ENCODE results near the gene ZNF99.
"Not testable (repeated sequence)": the region's sequence is repeated elsewhere in the genome, so short reads cannot be mapped to it uniquely, and the experiment has no call there.

The ZNF99 gene

DNA sequence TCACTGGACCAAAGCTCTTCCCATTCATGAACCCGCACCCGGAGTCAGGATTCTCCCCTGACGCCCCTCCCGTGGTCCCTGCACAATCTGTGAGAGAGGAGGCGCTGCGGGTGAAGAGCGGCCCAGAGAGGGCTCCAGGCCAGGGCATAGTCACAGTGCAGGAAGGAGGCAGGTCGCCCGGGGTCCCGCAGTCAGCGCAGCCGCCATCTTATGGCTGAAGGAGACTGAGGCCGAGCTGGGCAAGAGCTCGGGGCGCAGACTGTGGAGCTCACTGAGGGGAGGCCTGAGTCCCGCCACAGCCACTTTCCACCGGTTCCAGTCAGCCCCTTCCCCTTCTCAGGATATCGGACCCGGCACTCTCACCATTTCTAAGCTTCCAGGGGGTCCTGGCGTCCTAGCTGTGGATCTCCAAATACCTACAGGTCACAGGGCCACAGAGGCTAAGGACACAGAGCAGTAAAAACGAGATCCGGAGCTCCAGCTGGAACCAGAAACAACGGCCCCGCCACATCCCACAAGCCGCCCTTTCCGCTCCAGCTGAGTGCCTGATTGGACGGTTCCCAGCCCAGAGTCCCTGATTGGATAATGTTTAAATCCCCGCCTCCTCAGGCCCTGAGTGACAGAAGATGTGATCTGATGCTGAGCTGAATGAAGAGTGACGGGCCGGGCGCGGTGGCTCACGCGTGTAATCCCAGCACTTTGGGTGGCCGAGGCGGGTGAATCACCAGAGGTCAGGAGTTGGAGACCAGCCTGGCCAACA is at the start of gene ZNF99:
ZNF99 (minus strand) TSS at position 501 of the 760 bp plus-strand sequence; CDS start at position 366, 135 bp downstream.
- DNase-seq (ENCODE audit: low spot score): no peak

DNA sequence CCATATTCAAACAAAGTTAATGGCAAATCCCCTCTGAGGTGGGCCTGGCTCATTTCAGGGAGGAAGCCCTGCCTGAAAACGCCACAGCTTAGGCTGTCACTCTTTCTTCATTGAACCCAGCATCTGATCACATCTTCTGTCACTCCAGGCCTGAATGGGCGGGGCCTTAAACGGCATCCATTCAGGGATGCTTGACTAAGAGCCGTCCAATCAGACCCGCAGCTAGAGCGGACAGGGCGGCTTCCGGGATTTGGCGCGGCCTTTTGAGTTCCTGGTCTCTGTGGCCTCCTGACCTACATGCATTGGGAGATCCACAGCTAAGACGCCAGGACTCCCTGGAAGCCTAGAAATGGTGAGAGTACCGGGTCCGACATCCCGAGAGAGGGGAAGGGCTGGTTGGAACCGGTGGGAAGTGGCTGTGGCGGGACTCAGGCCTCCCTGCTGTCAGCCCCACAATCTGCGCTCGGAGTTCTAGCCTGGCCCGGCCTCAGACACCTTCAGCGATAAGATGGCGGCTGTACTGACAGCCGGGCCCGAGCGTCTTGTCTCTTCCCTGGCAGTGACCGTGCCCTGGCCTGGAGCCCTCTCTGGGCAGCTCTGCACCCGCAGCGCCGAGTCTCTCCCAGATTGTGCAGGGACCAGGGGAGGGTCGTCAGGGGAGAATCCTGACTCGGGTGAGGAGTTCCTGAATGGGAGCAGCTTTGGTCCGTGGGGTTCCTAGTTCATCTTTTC is 48.2 kb upstream of the ZNF99 start, which contains the start of gene ZNF723:
ZNF723 (plus strand) TSS at position 261 of the 732 bp plus-strand sequence; CDS start at position 350, 89 bp downstream.
- DNase-seq (ENCODE audit: low spot score): no peak

- DNase-seq (ENCODE audit: low spot score): no peak
Measured at GRCh38 chr19:22831211-22831610, 47.3 kb upstream of the ZNF99 start.

DNA sequence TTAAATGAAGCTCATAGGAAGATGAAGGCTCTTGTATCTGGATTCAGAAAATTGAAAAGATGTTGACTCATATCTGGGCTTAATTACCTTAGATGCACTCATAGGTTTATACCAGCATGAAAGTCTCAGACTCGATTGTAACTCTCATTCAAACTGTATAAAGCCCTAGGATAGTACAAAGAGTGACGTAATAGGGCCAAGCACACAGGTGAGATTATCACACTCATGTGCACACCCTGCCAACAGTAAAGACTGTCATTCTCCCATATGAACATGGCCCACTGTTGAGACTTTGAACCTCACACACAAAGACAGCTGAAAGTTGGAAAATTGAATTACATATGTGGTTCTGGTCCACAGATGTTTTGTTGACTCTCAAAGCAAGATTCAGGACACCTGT is 30.2 kb upstream of the ZNF99 start:
- no peak for DNase-seq (ENCODE audit: low spot score)

DNA sequence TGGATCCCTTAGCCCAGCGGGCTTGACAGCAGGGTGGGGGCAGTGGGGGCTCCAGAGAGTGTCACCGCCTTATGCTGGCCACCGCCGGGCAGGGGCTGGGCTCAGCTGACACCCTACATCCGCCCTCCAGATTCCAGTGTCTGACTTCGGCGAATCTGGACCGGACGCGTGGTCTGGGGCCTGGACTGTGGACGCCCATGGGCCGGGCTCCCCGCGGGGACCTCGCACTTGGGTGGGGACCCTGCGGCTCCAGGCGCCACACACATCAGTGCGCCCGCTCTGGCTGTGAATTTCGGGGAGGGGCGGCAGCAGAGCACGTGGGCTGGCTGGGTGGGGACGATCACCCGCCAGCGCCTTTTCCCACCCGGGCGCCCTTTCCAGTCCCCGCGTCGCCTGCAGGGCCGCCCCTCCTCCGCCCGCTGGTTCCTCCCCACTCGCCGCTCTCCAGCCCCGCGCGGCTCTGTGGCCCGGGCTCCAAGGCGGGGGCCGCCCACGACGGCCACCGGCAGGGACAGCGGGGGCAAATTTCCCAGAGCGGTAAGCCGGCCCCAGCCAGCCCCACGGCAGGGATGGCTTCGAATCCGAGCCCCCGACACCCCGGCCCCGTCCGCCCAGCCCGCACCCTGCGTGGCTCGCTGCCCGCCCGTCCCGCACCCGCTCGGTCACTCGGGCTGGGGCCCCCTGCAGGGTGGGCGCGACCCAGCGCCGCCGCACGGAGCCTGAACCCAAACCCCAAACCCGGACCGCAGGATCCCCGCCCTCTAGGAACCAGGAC is 23.3 kb upstream of the ZNF99 start:
- no peak for DNase-seq (ENCODE audit: low spot score)

- no peak for DNase-seq (ENCODE audit: low spot score)
Measured at GRCh38 chr19:22806418-22806817, 22.5 kb upstream of the ZNF99 start.

GRCh38 chr19:22797040-22797439 is 13.1 kb upstream of the ZNF99 start:
- no peak for DNase-seq (ENCODE audit: low spot score)

GRCh38 chr19:22792863-22793262 is 8.9 kb upstream of the ZNF99 start:
- DNase-seq (ENCODE audit: low spot score): not testable (repeated sequence)

GRCh38 chr19:22735911-22736645 is 47.9 kb downstream of the ZNF99 start:
- DNase-seq (ENCODE audit: low spot score): no peak

DNA sequence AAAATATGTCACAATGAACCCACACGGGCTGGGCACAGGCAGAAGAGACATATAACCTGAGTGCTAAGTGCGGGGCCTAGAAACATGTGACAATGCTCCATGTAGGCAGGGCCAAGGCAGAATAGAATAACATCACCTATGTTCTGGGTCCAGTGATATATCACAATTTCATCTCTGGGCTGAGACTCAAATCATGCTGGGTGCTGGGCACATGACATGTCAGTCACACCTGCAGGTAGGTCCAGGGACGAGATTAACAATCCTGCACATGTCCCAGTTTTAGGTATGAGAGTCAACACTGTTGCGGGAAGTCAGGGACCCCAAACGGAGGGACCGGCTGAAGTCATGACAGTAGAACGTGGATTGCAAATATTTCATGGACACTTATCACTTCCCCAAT is 50.3 kb downstream of the ZNF99 start:
- DNase-seq (ENCODE audit: low spot score): no peak

DNA sequence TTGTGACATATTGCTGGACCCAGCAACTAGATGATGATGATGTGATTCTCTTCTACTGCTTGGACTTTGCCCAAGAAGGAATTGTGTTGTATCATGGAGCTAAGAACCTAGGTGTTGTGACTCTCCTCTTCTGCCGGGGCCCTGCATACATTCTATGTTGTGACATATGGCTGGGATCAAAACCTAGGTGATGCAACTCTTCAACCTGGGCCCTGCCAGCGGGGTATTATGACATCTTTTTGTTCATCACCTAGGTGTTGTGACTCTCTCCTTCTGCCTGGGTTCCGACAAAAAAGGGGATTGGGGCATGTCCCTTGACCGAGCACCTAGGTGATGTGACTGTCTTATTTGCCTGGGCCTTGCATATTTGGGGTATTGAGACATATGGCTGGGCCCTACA is 55.7 kb downstream of the ZNF99 start:
- not testable (repeated sequence) for DNase-seq (ENCODE audit: low spot score)

GRCh38 chr19:22721533-22721932 is 62.4 kb downstream of the ZNF99 start:
- DNase-seq (ENCODE audit: low spot score): not testable (repeated sequence)

DNA sequence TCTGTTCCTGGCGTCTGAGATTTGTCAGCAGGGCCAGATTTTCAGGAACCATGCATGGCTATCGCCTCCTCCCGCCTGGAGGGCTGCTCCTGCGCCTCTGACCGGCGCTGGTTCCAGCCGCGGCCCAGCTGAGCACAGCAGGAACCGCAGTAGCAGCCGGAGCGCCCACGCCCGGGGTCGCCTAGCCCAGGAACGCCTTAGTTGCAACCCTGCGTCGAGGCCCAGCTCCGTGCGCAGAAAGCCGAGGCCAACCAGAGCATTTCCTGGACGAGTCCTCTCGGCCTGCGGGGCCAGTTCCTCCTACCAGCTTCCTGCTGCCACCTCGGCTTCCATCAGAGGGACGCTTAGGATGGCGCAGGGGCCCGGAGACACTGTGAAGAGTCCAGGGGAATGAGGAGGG is 75.0 kb downstream of the ZNF99 start:
- DNase-seq (ENCODE audit: low spot score): no peak

DNA sequence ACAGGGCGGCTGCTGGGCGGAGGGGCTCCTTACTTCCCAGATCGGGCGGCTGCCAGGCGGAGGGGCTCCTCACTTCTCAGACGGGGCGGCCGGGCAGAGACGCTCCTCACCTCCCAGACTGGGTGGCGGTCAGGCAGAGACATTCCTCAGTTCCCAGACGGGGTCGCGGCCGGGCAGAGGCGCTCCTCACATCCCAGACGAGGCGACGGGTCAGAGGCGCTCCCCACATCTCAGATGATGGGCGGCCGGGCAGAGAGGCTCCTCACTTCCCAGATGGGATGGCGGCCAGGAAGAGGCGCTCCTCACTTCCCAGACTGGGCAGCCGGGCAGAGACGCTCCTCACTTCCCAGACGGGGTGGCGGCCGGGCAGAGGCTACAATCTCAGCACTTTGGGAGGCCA is 80.9 kb downstream of the ZNF99 start:
- not testable (repeated sequence) for DNase-seq (ENCODE audit: low spot score)

DNA sequence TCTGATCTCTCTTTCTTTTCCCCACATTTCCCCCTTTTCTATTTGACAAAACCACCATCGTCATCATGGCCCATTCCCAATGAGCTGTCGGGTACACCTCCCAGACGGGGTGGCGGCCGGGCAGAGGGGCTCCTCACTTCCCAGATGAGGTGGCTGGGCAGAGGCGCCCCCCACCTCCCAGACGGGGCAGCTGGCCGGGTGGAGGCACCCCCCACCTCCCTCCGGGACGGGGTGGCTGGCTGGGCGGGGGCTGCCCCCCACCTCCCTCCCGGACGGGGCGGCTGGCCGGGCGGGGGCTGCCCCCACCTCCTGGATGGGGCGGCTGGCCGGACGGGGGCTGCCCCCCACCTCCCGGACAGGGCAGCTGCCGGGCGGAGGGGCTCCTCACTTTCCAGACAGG is 81.3 kb downstream of the ZNF99 start:
- not testable (repeated sequence) for DNase-seq (ENCODE audit: low spot score)

Measured in NAMALWA (cell line).